ENCODE data around the gene FKRP.
A peak's percentile ranks its signal among the peaks of the same experiment; 100 is the strongest.
"Not testable (repeated sequence)": the region's sequence is repeated elsewhere in the genome, so short reads cannot be mapped to it uniquely, and the experiment has no call there.

FKRP gene

GRCh38 chr19:46745521-46746280 is at the start of gene FKRP:
TSS of gene FKRP (plus strand) at chr19:46746057. CDS start at chr19:46755451, 9,394 bp downstream.
- DNase-seq (ENCODE audit: low read depth): peak; percentile 24

- DNase-seq (ENCODE audit: low read depth): no peak
These were observed 49.0 kb upstream of the FKRP start for GRCh38 chr19:46696866-46697203.

GRCh38 chr19:46697204-46697960 is 48.5 kb upstream of the FKRP start:
- no peak for DNase-seq (ENCODE audit: low read depth)

DNA sequence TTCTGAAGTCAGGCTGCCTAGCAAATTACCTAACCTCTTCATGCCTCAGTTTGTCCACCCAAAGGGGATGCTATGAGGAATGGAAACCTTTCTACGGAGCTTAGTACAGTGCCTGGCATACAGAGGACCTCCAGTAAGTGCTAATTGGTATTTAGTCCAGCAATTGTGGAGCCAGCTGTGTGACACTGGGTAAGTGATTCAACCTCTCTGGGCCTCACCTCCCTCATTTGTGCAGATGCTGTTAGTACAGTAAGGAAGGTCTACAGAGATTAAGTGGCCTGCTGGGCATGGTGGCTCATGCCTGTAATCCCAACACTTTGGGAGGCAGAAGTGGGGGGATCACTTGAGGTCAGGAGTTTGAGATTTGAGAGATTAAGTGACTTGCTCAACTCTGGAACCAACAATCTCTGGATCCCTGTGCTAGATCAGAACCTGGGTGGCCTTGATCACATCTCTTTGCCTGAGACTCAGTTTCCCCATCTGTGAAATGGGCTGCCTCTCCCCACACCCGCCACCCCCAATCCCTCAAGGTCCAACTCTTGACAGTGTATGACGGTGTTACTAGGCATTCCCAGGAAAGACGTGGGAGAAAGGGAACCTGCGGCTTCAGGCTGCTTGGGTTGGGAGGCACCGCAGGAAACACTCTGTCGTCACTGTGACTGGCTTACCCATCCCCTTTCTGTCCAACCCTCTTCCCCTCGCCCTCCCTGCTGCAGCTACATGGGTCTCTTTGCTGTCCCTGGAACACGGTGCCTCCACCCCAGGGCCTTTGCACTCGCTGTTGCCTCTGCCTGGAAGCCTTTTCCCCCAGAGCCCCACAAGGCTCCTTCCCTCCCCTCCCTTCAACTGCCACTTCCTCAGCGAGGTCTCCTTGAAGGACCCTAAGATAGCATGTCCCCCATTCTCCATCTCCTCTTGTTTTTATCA is 47.2 kb upstream of the FKRP start:
- DNase-seq (ENCODE audit: low read depth): no peak

DNA sequence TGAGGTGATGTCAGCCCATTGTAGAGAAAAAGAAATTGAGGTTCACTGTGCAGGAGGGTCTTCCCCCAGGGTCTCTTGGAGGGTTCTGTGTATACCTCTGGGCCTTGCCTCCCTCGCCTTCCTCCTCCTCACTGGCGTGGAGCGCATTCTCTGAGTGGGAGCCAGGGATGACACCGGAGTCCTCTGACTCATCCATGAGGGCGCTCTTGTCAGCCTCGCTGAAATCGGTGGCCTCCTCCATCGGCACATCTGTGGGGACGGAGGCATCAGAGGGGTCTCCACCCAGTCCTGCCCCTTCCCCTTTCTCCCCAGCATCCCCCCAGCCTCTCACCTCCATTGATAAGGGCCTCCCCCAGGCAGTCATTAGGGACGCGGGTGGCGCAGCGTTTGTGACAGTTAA is 45.2 kb upstream of the FKRP start:
- DNase-seq (ENCODE audit: low read depth): no peak

DNA sequence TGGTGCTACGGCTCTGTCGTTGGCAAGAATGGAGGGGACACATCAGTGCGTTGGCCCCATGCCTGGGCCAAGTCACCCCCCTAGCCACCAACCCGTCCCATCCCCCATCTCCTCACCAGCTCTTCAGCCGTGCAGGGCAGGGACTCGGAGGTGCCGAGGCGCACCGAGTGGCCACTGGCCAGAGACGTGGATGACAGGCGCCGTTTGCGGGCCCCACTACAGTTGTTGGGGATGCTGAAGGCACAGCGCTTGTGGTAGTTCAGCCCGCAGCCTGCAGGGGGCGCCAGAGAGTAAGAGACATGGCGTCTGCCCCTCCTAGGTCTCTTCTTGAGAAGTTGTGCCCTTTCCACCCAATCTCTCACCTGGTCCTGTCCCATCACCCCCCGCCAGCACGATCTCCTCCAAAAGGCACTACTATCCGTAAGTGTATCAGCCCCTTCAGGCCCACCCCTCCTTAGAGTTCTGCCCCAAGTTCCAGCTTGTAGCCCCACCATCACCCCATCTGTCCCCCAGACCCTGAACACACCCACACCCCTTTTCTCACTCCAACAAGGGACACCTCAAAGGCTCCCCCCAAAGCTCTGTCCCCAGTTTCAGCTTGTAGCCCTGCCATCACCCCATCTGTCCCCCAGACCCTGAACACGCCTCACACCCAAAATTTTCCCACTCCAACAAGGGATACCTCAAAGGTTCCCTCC is 41.3 kb upstream of the FKRP start:
- DNase-seq (ENCODE audit: low read depth): peak; percentile 79

GRCh38 chr19:46710687-46711086 is 35.2 kb upstream of the FKRP start:
- DNase-seq (ENCODE audit: low read depth): no peak

- not testable (repeated sequence) for DNase-seq (ENCODE audit: low read depth)
These were observed 33.0 kb upstream of the FKRP start for GRCh38 chr19:46712768-46713338.

DNA sequence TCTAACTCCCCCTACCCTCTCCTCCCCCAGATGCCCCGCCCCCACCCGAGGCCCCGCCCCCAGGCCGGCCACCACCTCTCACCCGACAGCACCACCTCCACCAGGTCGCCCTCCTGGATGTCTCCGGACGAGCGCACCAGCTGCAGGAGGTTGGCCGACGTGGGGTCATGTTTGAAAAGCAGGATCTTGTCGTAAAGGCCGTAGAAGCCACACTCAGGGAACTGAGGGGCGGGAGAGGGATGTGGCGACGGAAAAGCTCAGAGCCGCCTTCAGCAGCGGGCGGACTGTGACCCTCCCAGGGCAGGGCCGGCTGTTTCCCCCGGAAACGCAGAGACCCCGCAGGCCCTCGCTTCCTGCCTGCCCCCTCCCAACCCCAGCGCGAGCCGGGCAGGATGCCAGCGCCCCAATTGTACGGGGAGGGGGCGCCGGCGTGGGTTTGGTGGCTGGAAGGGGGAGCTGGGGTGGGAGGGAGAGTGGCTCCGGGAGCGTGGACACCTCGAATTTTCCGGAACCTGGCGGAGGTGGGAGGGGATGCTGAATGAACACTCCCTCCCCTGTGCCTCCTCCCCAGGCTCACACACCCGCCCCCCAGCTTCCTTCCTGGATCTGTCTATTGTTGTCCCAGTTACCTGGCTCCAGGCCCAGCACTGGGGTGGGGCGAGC is 31.9 kb upstream of the FKRP start:
- peak; percentile 70 for DNase-seq (ENCODE audit: low read depth)

- peak; percentile 55 for DNase-seq (ENCODE audit: low read depth)
These were observed 31.3 kb upstream of the FKRP start for GRCh38 chr19:46714444-46715106.

DNA sequence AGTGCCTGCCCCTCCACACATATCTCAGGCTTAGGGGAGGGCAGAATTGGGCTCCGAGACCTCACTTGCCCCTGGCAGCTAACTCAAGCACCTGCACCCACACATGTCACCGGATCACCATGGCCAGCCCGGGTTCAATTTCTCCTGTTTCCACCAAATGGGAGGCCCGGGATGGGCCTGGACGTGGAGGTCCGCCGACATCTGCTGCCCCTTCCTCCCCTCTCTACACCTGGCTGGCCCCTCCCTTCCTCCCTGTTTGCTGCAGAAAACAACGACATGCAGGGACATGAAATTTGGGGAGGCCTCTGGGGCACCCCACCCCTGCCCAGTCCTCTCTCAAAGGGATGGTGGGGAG is 30.3 kb upstream of the FKRP start:
- no peak for DNase-seq (ENCODE audit: low read depth)

DNA sequence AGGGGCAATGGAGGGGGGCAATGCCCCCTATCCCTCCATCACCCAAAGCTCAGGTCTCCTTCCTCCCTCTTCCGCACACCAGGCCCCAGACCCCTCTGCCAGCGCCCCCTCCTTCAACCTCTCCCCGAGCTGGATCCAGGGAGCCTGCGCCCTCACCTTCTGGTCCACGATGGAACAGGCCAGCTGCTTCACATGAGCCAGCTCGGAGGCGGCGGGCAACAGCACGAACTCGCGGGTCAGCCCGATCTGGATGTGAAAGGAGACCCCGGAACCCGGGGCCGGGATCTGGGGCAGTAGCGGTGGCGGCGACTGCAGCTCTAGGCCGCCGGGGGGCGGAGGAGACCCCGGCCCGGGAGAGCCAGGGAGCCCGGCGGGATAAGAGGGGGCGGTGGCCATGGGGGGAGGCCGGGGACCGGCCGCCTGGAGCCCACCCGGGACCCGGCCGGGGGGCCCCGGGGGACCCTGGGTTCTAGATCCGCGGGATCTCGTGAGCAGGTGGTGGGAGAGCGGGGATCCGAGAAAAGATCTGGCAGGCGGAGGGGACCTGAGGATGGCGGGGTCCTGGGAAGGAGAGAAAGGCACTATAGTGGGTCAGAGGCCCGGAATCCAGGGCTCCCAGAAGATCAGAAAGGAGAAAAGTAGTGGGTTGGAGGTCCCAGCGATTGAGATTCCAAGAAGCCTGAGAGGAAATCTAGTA is 29.7 kb upstream of the FKRP start:
- no peak for DNase-seq (ENCODE audit: low read depth)

DNA sequence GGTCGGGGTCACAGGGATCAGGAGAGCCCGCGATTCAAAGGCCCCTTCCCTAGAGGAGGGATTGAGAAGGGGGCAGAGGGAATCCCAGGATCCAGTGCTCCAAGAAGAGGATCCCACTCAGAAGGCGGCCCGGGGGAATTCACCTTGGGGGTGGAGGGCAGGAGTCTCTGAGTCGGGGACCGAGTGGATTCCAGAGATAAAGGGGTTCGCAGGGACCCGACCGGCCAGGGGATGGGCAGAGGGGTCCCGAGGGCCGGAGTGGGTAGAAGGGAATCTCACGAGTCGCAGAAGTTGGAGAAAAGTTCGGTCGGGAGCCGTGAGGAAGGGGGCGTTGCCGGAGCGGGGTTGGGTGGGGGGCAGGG is 29.2 kb upstream of the FKRP start:
- no peak for DNase-seq (ENCODE audit: low read depth)

DNA sequence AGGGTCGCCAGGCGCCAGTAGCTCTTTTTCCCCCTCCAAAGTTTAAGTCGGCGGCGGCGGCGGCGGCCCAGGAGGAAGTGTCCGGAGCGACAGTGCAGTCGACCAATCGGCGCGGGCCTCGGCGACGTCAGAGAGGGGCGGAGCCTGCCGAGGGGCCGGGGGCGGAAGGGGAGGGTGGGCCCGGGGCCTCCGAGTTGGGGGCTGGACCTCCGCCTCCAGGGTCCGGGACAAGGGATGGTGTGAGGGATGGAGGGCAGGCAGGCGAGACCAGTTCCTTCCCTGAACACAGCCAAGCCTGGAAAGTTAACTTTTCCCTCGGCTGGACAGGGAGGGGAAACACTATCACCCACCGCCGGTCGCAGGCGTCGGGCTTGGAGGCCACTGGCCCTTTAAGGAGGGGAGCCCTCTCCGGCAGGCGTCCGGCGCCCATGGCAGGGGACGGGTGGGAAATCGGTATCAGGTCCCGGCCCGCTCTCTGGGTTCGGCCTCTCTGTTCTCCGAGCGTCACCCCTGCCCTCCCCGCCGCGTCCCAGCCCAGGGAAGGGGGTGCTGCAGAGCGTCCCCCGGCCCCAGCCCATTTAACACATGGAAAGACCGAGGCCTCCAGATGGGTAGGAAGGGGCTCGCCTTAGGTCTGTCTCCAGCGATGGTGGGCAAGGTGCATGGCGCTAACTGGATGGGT is 28.7 kb upstream of the FKRP start, which contains the start of gene PRKD2:
TSS of gene PRKD2 (minus strand) at position 81 of the 682 bp plus-strand sequence. CDS start 744 bp downstream, outside the sequence.
- DNase-seq (ENCODE audit: low read depth): peak; percentile 84

- DNase-seq (ENCODE audit: low read depth): no peak
These were observed 28.1 kb upstream of the FKRP start for GRCh38 chr19:46717716-46718143.

DNA sequence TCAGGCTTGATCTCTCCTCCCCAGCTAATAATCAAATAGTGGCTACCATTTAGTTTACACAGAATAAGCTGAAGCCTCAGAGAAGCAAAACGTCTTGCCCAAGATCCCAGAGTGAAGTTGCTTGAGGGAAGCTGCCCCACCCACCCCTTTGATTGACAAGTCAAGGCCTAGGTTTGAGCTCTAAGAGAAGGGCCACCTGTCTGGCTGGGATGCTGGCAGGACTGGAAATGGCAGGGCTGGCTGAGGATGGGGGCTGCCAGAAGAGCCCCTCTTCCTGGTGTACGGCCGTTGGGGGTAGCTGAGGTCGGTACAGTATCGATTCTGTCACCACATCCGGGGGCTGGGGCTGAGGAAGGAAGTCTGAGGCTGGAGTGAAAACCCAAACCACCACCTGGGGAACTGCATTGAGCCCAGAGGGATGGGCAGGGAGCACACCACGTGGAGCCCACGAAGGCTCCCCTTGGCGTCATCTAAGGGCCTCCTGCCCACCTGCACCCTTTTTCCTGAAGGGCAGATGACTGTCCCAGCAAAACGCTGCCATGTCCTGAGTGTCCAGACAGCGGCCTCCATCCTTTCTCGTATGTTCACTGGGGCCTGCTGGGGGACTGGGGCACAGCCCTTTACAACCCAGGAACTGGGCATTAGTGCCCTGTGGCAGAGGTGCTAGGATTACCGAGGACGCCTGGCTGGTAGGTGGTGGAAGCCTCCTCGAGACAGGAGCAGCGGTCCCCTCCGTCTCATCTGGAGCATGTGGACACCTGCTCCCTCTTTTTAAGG is 27.5 kb upstream of the FKRP start:
- DNase-seq (ENCODE audit: low read depth): peak; percentile 42

DNA sequence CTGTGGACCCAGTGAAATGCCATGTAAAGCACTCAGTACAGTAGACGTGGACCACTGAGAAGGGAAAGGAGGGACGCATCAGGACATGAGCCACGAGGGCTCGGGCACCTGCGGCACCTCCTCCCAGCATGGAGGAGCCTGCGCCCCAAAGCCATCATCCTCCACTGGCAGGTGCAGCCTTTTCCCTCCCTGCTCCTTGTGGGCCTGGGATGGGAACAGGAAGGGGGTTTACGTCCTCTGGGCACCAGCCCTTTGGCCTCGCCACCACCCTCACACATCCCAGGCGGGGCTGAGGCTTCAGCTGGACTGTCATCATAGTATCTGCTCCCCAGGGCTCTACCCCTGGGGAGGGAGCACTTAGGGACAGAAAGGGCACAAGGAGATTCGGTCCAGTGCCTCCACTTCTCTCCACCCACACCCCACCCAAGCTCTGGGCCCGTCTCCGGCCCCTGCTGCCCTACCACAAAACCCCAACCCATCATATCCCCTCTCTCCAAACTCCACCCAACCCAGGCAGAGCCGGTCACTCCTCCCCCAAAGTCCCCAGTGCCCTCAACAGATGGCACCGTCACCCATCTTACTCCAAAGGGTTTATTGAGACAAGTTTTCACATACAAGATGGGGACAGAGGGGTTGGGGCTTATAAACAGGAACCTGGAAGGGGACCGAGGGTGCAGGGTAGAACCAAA is 26.8 kb upstream of the FKRP start:
- DNase-seq (ENCODE audit: low read depth): no peak
